ENCODE data around the gene NPIPA2. TPM values are rescaled to one million over a fixed set of nuclear protein-coding genes. Genes with fewer than 3 reads are reported as not detected.
"Not testable (repeated sequence)": the region's sequence is repeated elsewhere in the genome, so short reads cannot be mapped to it uniquely, and the experiment has no call there.

Gene NPIPA2
- 9.0 and 9.5 TPM in 2 replicates for total RNA-seq
- long read RNA-seq, result 0 reads

- not testable (repeated sequence) for H3K27me3 Mint-ChIP-seq (ENCODE audit: unreplicated experiment); H3K4me3 Mint-ChIP-seq (ENCODE audit: unreplicated experiment); H3K27ac Mint-ChIP-seq (ENCODE audit: unreplicated experiment); H3K9me3 Mint-ChIP-seq (ENCODE audit: unreplicated experiment); H3K4me1 Mint-ChIP-seq (ENCODE audit: unreplicated experiment); H3K36me3 Mint-ChIP-seq (ENCODE audit: unreplicated experiment); DNase-seq (ENCODE audit: extremely low spot score, unreplicated experiment)
Observed at GRCh38 chr16:14742273-14743128, at the start of gene NPIPA2. Gene NPIPA2 (plus strand): TSS chr16:14742533. CDS start chr16:14748066, 5,533 bp downstream.

- H3K27me3 Mint-ChIP-seq (ENCODE audit: unreplicated experiment); H3K4me1 Mint-ChIP-seq (ENCODE audit: unreplicated experiment); H3K9me3 Mint-ChIP-seq (ENCODE audit: unreplicated experiment); H3K4me3 Mint-ChIP-seq (ENCODE audit: unreplicated experiment); H3K27ac Mint-ChIP-seq (ENCODE audit: unreplicated experiment); DNase-seq (ENCODE audit: extremely low spot score, unreplicated experiment); H3K36me3 Mint-ChIP-seq (ENCODE audit: unreplicated experiment): not testable (repeated sequence)
Observed at GRCh38 chr16:14694129-14694528, 48.2 kb upstream of the NPIPA2 start, which contains the start of gene PLA2G10. Gene PLA2G10 (minus strand): TSS chr16:14694308. CDS start chr16:14694229, 79 bp downstream.

GRCh38 chr16:14701859-14702258 is 40.5 kb upstream of the NPIPA2 start:
- not testable (repeated sequence) for H3K36me3 Mint-ChIP-seq (ENCODE audit: unreplicated experiment); H3K27ac Mint-ChIP-seq (ENCODE audit: unreplicated experiment); DNase-seq (ENCODE audit: extremely low spot score, unreplicated experiment)

GRCh38 chr16:14702672-14703071 is 39.7 kb upstream of the NPIPA2 start:
- DNase-seq (ENCODE audit: extremely low spot score, unreplicated experiment); H3K4me1 Mint-ChIP-seq (ENCODE audit: unreplicated experiment); H3K9me3 Mint-ChIP-seq (ENCODE audit: unreplicated experiment); H3K27me3 Mint-ChIP-seq (ENCODE audit: unreplicated experiment); H3K27ac Mint-ChIP-seq (ENCODE audit: unreplicated experiment); H3K4me3 Mint-ChIP-seq (ENCODE audit: unreplicated experiment); H3K36me3 Mint-ChIP-seq (ENCODE audit: unreplicated experiment): not testable (repeated sequence)

More at GRCh38 chr16:14701859-14702258, 40.5 kb upstream of the NPIPA2 start:
- H3K4me1 Mint-ChIP-seq (ENCODE audit: unreplicated experiment); H3K27me3 Mint-ChIP-seq (ENCODE audit: unreplicated experiment); H3K4me3 Mint-ChIP-seq (ENCODE audit: unreplicated experiment); H3K9me3 Mint-ChIP-seq (ENCODE audit: unreplicated experiment): not testable (repeated sequence)

DNA sequence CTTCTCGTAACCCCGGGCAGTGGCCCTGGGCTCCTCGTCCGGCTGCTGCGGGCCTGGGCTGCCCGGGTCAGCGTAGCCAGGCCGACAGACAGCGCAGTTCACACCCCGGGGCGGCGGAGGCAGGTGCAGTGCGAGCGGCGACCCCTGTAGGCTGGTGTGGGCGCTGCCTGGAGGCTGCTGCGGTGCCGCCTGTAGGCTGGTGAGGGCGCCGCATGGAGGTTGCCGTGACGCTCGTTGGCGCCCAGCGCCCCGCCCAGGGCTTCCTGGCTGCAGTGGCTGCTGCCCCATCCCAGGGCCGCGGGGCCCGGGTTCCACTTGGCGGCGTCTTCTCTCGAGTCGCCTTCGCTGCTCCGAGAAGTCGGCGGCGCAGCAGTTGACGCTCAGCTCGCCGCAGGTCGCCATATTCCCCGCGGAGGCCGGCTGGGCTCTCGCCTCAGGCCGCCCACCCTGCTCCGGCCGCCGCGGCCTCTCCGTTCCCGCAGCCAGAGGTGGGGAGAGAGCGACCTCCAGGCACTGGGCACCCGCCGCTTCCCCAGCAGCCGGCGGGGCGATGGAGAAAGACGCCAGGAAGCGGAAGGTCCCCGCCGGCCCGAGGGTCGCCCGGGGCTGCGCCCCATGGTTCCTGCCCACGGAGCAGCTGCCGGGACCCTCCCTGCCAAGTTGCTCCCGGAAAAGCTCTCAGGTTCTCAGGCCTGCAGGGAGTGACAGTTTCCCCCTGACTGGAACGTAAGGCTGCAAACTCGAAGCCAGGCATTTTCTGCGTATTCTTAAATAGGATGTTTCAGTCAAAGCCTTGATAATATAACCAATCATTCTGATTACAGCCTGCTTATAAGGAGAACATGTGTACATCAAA is 38.9 kb upstream of the NPIPA2 start, which contains the start of gene NPIPA3:
Gene NPIPA3 (plus strand): TSS at position 256 of the 856 bp plus-strand sequence. CDS start 5,533 bp downstream, outside the sequence.
- not testable (repeated sequence) for H3K36me3 Mint-ChIP-seq (ENCODE audit: unreplicated experiment); H3K4me3 Mint-ChIP-seq (ENCODE audit: unreplicated experiment); H3K4me1 Mint-ChIP-seq (ENCODE audit: unreplicated experiment); H3K9me3 Mint-ChIP-seq (ENCODE audit: unreplicated experiment); DNase-seq (ENCODE audit: extremely low spot score, unreplicated experiment); H3K27me3 Mint-ChIP-seq (ENCODE audit: unreplicated experiment); H3K27ac Mint-ChIP-seq (ENCODE audit: unreplicated experiment)

- H3K9me3 Mint-ChIP-seq (ENCODE audit: unreplicated experiment); DNase-seq (ENCODE audit: extremely low spot score, unreplicated experiment); H3K36me3 Mint-ChIP-seq (ENCODE audit: unreplicated experiment); H3K27ac Mint-ChIP-seq (ENCODE audit: unreplicated experiment); H3K4me3 Mint-ChIP-seq (ENCODE audit: unreplicated experiment); H3K27me3 Mint-ChIP-seq (ENCODE audit: unreplicated experiment); H3K4me1 Mint-ChIP-seq (ENCODE audit: unreplicated experiment): not testable (repeated sequence)
Observed at GRCh38 chr16:14733233-14733632, 9.1 kb upstream of the NPIPA2 start.

DNA sequence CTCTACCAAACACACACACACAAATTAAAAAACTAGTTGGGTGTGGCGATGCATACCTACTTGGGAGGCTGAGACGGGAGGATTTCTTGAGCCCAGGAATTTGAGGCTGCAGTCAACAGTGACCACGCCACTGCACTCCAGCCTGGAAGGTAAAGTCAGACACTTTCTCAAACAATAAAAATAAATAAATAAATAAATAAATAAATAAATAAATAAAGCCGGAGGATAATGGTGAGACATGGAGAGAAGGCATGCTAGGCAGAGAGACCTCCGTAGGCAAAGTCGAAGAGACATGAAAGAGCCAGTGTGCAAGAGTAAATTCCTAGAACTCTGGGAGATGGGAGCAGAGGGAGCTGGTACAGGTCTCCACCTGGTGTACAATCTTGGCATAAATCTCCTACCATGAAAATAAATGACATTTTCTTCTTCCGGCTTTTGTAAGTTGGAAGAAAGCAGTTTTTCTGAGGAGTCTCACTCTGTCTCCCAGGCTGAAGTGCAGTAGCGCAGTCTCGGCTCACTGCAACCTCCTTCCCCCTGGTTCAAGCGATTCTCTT is 1.4 kb upstream of the NPIPA2 start:
- H3K4me1 Mint-ChIP-seq (ENCODE audit: unreplicated experiment); H3K4me3 Mint-ChIP-seq (ENCODE audit: unreplicated experiment); H3K9me3 Mint-ChIP-seq (ENCODE audit: unreplicated experiment); DNase-seq (ENCODE audit: extremely low spot score, unreplicated experiment); H3K27ac Mint-ChIP-seq (ENCODE audit: unreplicated experiment); H3K36me3 Mint-ChIP-seq (ENCODE audit: unreplicated experiment); H3K27me3 Mint-ChIP-seq (ENCODE audit: unreplicated experiment): not testable (repeated sequence)

GRCh38 chr16:14741794-14742193 is 539 bp upstream of the NPIPA2 start:
- H3K4me3 Mint-ChIP-seq (ENCODE audit: unreplicated experiment); H3K9me3 Mint-ChIP-seq (ENCODE audit: unreplicated experiment); H3K4me1 Mint-ChIP-seq (ENCODE audit: unreplicated experiment); H3K36me3 Mint-ChIP-seq (ENCODE audit: unreplicated experiment); H3K27ac Mint-ChIP-seq (ENCODE audit: unreplicated experiment); DNase-seq (ENCODE audit: extremely low spot score, unreplicated experiment); H3K27me3 Mint-ChIP-seq (ENCODE audit: unreplicated experiment): not testable (repeated sequence)

DNA sequence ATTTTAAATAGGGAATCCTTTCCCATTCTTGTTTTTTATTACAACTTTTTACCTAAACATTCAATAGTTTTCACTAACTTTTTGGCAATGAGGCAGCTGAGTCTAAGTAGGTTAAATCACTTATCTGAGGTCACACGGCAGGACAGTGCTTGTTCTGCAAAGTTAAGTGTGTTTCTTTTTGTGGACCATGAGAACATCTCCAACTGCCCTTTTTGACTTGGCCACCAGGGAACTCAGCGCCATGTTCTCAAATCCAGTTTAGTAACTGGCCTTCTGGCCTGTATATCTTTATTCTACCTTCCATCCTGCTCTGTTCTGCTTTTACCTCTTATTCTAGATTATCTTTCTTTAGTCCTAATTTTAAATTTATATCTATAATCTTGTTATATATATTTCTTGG is 31.3 kb downstream of the NPIPA2 start:
- not testable (repeated sequence) for H3K36me3 Mint-ChIP-seq (ENCODE audit: unreplicated experiment); H3K4me1 Mint-ChIP-seq (ENCODE audit: unreplicated experiment)

DNA sequence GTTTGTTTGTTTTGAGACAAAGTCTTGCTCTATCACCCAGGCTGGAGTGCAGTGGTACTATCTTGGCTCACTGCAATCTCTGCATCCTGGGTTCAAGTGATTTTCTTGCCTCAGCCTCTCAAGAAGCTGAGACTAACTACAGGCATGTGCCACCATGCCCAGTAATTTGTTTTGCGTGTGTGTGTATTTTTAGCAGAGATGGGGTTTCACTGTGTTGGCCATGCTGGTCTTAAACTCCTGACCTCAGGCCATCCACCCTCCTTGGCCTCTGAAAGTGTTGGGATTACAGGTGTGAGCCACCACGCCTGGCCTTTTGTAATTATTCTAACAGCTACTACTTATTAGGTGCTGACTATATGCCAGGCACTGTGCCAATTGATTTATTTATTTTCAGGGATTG is 33.3 kb downstream of the NPIPA2 start:
- DNase-seq (ENCODE audit: extremely low spot score, unreplicated experiment); H3K9me3 Mint-ChIP-seq (ENCODE audit: unreplicated experiment); H3K36me3 Mint-ChIP-seq (ENCODE audit: unreplicated experiment); H3K27ac Mint-ChIP-seq (ENCODE audit: unreplicated experiment); H3K4me3 Mint-ChIP-seq (ENCODE audit: unreplicated experiment); H3K4me1 Mint-ChIP-seq (ENCODE audit: unreplicated experiment); H3K27me3 Mint-ChIP-seq (ENCODE audit: unreplicated experiment): not testable (repeated sequence)

More for the DNA sequence above, 31.3 kb downstream of the NPIPA2 start:
- not testable (repeated sequence) for H3K9me3 Mint-ChIP-seq (ENCODE audit: unreplicated experiment); H3K27me3 Mint-ChIP-seq (ENCODE audit: unreplicated experiment); DNase-seq (ENCODE audit: extremely low spot score, unreplicated experiment); H3K27ac Mint-ChIP-seq (ENCODE audit: unreplicated experiment); H3K4me3 Mint-ChIP-seq (ENCODE audit: unreplicated experiment)

DNA sequence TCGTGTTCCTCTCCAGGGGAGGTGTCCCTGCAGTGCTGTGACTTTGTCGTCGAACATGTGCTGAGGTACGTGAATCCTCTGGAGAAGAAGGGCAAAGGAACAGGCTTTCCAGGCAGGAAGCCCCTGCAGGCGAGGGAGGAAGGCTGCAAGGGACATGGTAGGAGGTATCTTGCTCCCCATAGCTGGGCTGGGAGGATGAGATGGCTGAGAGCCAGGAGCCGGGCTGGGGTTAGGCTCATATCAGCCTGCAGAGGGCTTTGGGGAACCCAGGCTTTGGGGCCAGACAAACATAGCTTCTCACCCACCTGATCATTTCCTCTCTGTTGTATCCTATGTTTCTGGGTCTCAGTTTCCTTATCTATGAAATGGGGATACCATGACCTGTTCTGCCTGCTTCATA is 34.4 kb downstream of the NPIPA2 start:
- H3K27ac Mint-ChIP-seq (ENCODE audit: unreplicated experiment); H3K4me3 Mint-ChIP-seq (ENCODE audit: unreplicated experiment); H3K9me3 Mint-ChIP-seq (ENCODE audit: unreplicated experiment); H3K4me1 Mint-ChIP-seq (ENCODE audit: unreplicated experiment); H3K36me3 Mint-ChIP-seq (ENCODE audit: unreplicated experiment); DNase-seq (ENCODE audit: extremely low spot score, unreplicated experiment); H3K27me3 Mint-ChIP-seq (ENCODE audit: unreplicated experiment): not testable (repeated sequence)
